Type B pancreatic cell (in vitro differentiated cells): ENCODE results near the gene C9orf78. TPM values are rescaled to one million over a fixed set of nuclear protein-coding genes. Genes with fewer than 3 reads are reported as not detected.

ENCODE experiments used
- DNase-seq: peaks from one replicate; pipeline ENCODE4 v3.0.0; 2021; ENCODE audit warnings: mixed read lengths; ENCODE audit not compliant: unreplicated experiment; ENCODE audit errors: extremely low spot score
- H3K27ac Mint-ChIP-seq: 2 replicates; pipeline ENCODE4 v1.8.0; 2021; ENCODE audit warnings: mild to moderate bottlenecking, mixed read lengths
- H3K27me3 Mint-ChIP-seq: 2 replicates; pipeline ENCODE4 v1.8.0; 2021; ENCODE audit warnings: mixed read lengths
- H3K36me3 Mint-ChIP-seq: 2 replicates; pipeline ENCODE4 v1.8.0; 2021; ENCODE audit warnings: mixed read lengths
- H3K4me1 Mint-ChIP-seq: one replicate; pipeline ENCODE4 v1.8.0; 2021; ENCODE audit warnings: mixed read lengths; ENCODE audit not compliant: unreplicated experiment
- H3K4me3 Mint-ChIP-seq: 2 replicates; pipeline ENCODE4 v1.8.0; 2021; ENCODE audit warnings: mild to moderate bottlenecking, mixed read lengths
- H3K9me3 Mint-ChIP-seq: 2 replicates; pipeline ENCODE4 v1.8.0; 2021; ENCODE audit warnings: mixed read lengths
- CTCF ChIP-seq: fragments of 200-600 bp; sonication (generic); conservative IDR thresholded peaks from 2 replicates; pipeline ENCODE4 v1.5.0; 2021; ENCODE audit warnings: antibody characterized with exemption, mild to moderate bottlenecking
- total RNA-seq: library from RNA; stranded (reverse); gene quantifications from 2 replicates; pipeline ENCODE4 v1.2.1, GENCODE V29; 2021; ENCODE audit warnings: low replicate concordance

The C9orf78 gene
- total RNA-seq, 1 donor from 2014 or later, result 35.4 TPM

- Mint-ChIP-seq H3K27ac (no peak overlapping the region), H3K4me1 (peaks cover 11% of the 10 kb centered on the region), H3K27me3 (no peaks in the 10 kb centered on the region), H3K9me3 (no peaks in the 10 kb centered on the region), H3K4me3 (no peak overlapping the region), H3K36me3 (peaks cover 22% of the 10 kb centered on the region)
- no peak for TF ChIP-seq CTCF
- no peak for DNase-seq
Measured at GRCh38 chr9:129810788-129811187, 24.3 kb downstream of the C9orf78 start.

- Mint-ChIP-seq H3K36me3 (peaks cover 20% of the 10 kb centered on the region), H3K4me1 (peaks cover 11% of the 10 kb centered on the region), H3K27ac (no peak overlapping the region), H3K9me3 (no peaks in the 10 kb centered on the region), H3K27me3 (no peaks in the 10 kb centered on the region), H3K4me3 (no peak overlapping the region)
- DNase-seq, result no peak
- TF ChIP-seq CTCF, result no peak
Measured at GRCh38 chr9:129810116-129810515, 25.0 kb downstream of the C9orf78 start.

GRCh38 chr9:129809346-129809745 lies 25.7 kb downstream of the C9orf78 start:
- H3K36me3 Mint-ChIP-seq, result peaks cover 20% of the 10 kb centered on the region
- TF ChIP-seq CTCF, result no peak
- no peaks in the 10 kb centered on the region for H3K9me3 Mint-ChIP-seq

GRCh38 chr9:129806061-129806460 lies 29.0 kb downstream of the C9orf78 start:
- peak overlapping the region; percentile 48 for H3K4me3 Mint-ChIP-seq
- H3K4me1 Mint-ChIP-seq, result peaks cover 14% of the 10 kb centered on the region
- no peak for DNase-seq
- peaks cover 20% of the 10 kb centered on the region for H3K36me3 Mint-ChIP-seq
- no peaks in the 10 kb centered on the region for H3K9me3 Mint-ChIP-seq
- H3K27me3 Mint-ChIP-seq, result no peaks in the 10 kb centered on the region
- no peak for TF ChIP-seq CTCF
- H3K27ac Mint-ChIP-seq, result peak overlapping the region; percentile 57

More at GRCh38 chr9:129809346-129809745, 25.7 kb downstream of the C9orf78 start:
- Mint-ChIP-seq H3K27ac (peak overlapping the region; percentile 21), H3K4me1 (peaks cover 12% of the 10 kb centered on the region), H3K27me3 (no peaks in the 10 kb centered on the region), H3K4me3 (no peak overlapping the region)
- no peak for DNase-seq

GRCh38 chr9:129803676-129804060 lies 31.4 kb downstream of the C9orf78 start:
- no peaks in the 10 kb centered on the region for H3K9me3 Mint-ChIP-seq
- peak overlapping the region; percentile 90 for H3K4me3 Mint-ChIP-seq
- H3K27me3 Mint-ChIP-seq, result no peaks in the 10 kb centered on the region
- peak overlapping the region; percentile 63 for H3K27ac Mint-ChIP-seq
- no peak for DNase-seq
- H3K4me1 Mint-ChIP-seq, result peaks cover 14% of the 10 kb centered on the region
- H3K36me3 Mint-ChIP-seq, result peaks cover 13% of the 10 kb centered on the region
- no peak for TF ChIP-seq CTCF
